ENCODE data around the gene RTEL1.

DNA sequence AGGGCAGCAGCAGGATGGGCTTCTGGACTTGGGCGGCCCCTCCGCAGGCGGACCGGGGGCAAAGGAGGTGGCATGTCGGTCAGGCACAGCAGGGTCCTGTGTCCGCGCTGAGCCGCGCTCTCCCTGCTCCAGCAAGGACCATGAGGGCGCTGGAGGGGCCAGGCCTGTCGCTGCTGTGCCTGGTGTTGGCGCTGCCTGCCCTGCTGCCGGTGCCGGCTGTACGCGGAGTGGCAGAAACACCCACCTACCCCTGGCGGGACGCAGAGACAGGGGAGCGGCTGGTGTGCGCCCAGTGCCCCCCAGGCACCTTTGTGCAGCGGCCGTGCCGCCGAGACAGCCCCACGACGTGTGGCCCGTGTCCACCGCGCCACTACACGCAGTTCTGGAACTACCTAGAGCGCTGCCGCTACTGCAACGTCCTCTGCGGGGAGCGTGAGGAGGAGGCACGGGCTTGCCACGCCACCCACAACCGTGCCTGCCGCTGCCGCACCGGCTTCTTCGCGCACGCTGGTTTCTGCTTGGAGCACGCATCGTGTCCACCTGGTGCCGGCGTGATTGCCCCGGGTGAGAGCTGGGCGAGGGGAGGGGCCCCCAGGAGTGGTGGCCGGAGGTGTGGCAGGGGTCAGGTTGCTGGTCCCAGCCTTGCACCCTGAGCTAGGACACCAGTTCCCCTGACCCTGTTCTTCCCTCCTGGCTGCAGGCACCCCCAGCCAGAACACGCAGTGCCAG, 38.7 kb downstream of the RTEL1 start, which contains the start of gene TNFRSF6B:
- TF ChIP-seq, protein P1, sequence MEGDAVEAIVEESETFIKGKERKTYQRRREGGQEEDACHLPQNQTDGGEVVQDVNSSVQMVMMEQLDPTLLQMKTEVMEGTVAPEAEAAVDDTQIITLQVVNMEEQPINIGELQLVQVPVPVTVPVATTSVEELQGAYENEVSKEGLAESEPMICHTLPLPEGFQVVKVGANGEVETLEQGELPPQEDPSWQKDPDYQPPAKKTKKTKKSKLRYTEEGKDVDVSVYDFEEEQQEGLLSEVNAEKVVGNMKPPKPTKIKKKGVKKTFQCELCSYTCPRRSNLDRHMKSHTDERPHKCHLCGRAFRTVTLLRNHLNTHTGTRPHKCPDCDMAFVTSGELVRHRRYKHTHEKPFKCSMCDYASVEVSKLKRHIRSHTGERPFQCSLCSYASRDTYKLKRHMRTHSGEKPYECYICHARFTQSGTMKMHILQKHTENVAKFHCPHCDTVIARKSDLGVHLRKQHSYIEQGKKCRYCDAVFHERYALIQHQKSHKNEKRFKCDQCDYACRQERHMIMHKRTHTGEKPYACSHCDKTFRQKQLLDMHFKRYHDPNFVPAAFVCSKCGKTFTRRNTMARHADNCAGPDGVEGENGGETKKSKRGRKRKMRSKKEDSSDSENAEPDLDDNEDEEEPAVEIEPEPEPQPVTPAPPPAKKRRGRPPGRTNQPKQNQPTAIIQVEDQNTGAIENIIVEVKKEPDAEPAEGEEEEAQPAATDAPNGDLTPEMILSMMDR (IDR thresholded peaks at IDR 0.05; ENCODE audit: low read depth, low read length, poor library complexity, severe bottlenecking) = no peak
- no peak for TF ChIP-seq EZH2phosphoT487 (IDR thresholded peaks at IDR 0.05; ENCODE audit: borderline replicate concordance, low read length)

Measured in DOHH2 (cell line).